NCI-H510A (cell line): Measurements from ENCODE around the gene CD83.

Experiments
- DNase-seq: peaks from one replicate; lab custom pipeline; 2025; lab: John Stamatoyannopoulos, UW

CD83 gene

GRCh38 chr6:14092316-14092715 lies 25.3 kb upstream of the CD83 start:
- DNase-seq, result no peak

GRCh38 chr6:14092838-14093789 lies 24.5 kb upstream of the CD83 start:
- no peak for DNase-seq

GRCh38 chr6:14094721-14095120 lies 22.9 kb upstream of the CD83 start:
- no peak for DNase-seq

GRCh38 chr6:14095437-14095836 lies 22.1 kb upstream of the CD83 start:
- DNase-seq, result no peak

GRCh38 chr6:14100138-14100537 lies 17.4 kb upstream of the CD83 start:
- peak; percentile 26 for DNase-seq

GRCh38 chr6:14100966-14101365 lies 16.6 kb upstream of the CD83 start:
- DNase-seq, result no peak

GRCh38 chr6:14102383-14102782 lies 15.2 kb upstream of the CD83 start:
- no peak for DNase-seq

GRCh38 chr6:14105547-14105946 lies 12.0 kb upstream of the CD83 start:
- DNase-seq, result no peak

- DNase-seq, result no peak
Measured at GRCh38 chr6:14107000-14107399, 10.6 kb upstream of the CD83 start.

GRCh38 chr6:14107711-14108494 lies 9.7 kb upstream of the CD83 start:
- no peak for DNase-seq

GRCh38 chr6:14108571-14109410 lies 8.8 kb upstream of the CD83 start:
- peak; percentile 38 for DNase-seq

GRCh38 chr6:14109411-14109826 lies 8.2 kb upstream of the CD83 start:
- no peak for DNase-seq

GRCh38 chr6:14110001-14110818 lies 7.4 kb upstream of the CD83 start:
- DNase-seq, result no peak

- no peak for DNase-seq
Measured at GRCh38 chr6:14113976-14114375, 3.6 kb upstream of the CD83 start.

- DNase-seq, result no peak
Measured at GRCh38 chr6:14118091-14118439, 493 bp downstream of the CD83 start.

- no peak for DNase-seq
Measured at GRCh38 chr6:14118446-14118845, 874 bp downstream of the CD83 start.

GRCh38 chr6:14119784-14120183 lies 2.2 kb downstream of the CD83 start:
- DNase-seq, result no peak

- DNase-seq, result no peak
Measured at GRCh38 chr6:14120546-14120945, 3.0 kb downstream of the CD83 start.

GRCh38 chr6:14121936-14122344 lies 4.4 kb downstream of the CD83 start:
- no peak for DNase-seq

GRCh38 chr6:14123386-14124111 lies 6.0 kb downstream of the CD83 start:
- DNase-seq, result no peak

- DNase-seq, result no peak
Measured at GRCh38 chr6:14125346-14125745, 7.8 kb downstream of the CD83 start.
